Thyroid gland (tissue), 4 donors: ENCODE measurements around the gene CLASP1. TPM values are rescaled to one million over a fixed set of nuclear protein-coding genes. Genes with fewer than 3 reads are reported as not detected.
"Not testable (repeated sequence)": the region's sequence is repeated elsewhere in the genome, so short reads cannot be mapped to it uniquely, and the experiment has no call there.

Experiments
- DNase-seq, 2 donors: peaks; one replicate each; pipeline ENCODE4 v3.0.0-alpha.2; 2019
- H3K27ac ChIP-seq, 3 donors: fragments of 200-600 bp; sonication (generic); 1 replicate in 2 of 3; 2 replicates in 1 of 3; pipeline ENCODE4 v1.5.1; 2016 to 2019; ENCODE audit warnings: mild to moderate bottlenecking in 1 of 3, moderate library complexity in 1 of 3
- H3K27me3 ChIP-seq: fragments of 200-600 bp; sonication (generic); one replicate; pipeline ENCODE4 v1.5.1; 2019
- H3K36me3 ChIP-seq, 2 donors: fragments of 200-600 bp; sonication (generic); one replicate each; pipeline ENCODE4 v1.5.1; 2016 to 2019
- H3K4me1 ChIP-seq, 2 donors: fragments of 200-600 bp; sonication (generic); one replicate each; pipeline ENCODE4 v1.5.1; 2017 to 2019
- H3K4me3 ChIP-seq, 3 donors: fragments of 200-600 bp; sonication (generic); replicated peaks in 1 of 3; 1 replicate in 2 of 3; 2 replicates in 1 of 3; pipeline ENCODE4 v1.5.1; 2016; ENCODE audit warnings: mild to moderate bottlenecking in 1 of 3
- H3K9me3 ChIP-seq: fragments of 200-600 bp; sonication (generic); one replicate; pipeline ENCODE4 v1.5.1; 2017
- POLR2A ChIP-seq, 2 donors: fragments of 450-650 bp; IDR thresholded peaks; one replicate each; pipeline ENCODE4 v1.6.1; 2017; ENCODE audit warnings: antibody characterized with exemption in 2 of 2, mild to moderate bottlenecking in 2 of 2, moderate library complexity in 1 of 2
- WGBS, 2 donors: methylation state at CpG; one replicate each; pipeline ENCODE4 v1.1.5; 2017; 5-methylcytosine and 5-hydroxymethylcytosine counted together
- intact Hi-C: fragments of 100-400 bp; cut with DNase I; formaldehyde crosslinking; loops from one replicate; pipeline ENCODE4 v1.15.1; 2023
- total RNA-seq, 4 donors: library from RNA; depleted of rRNA; stranded (reverse); fragments of >200 nt; gene quantifications; one replicate each; pipeline ENCODE4 v1.2.3, GENCODE V29; 2016
- TF ChIP-seq, protein P1 (sequence below), 6 experiments: fragments of 200-600 bp in 3 of 6; fragments of 450-650 bp in 3 of 6; sonication (generic) in 3 of 6; IDR thresholded peaks; one replicate each; pipeline ENCODE4 v1.5.1; 2016 to 2019; ENCODE audit warnings: antibody characterized with exemption in 6 of 6, mild to moderate bottlenecking in 2 of 6, inconsistent platforms in 1 of 6, moderate library complexity in 1 of 6

The CLASP1 gene
- total RNA-seq, 4 donors from 2014 or later, result 69.3 to 110 (median 98.3) TPM

DNA sequence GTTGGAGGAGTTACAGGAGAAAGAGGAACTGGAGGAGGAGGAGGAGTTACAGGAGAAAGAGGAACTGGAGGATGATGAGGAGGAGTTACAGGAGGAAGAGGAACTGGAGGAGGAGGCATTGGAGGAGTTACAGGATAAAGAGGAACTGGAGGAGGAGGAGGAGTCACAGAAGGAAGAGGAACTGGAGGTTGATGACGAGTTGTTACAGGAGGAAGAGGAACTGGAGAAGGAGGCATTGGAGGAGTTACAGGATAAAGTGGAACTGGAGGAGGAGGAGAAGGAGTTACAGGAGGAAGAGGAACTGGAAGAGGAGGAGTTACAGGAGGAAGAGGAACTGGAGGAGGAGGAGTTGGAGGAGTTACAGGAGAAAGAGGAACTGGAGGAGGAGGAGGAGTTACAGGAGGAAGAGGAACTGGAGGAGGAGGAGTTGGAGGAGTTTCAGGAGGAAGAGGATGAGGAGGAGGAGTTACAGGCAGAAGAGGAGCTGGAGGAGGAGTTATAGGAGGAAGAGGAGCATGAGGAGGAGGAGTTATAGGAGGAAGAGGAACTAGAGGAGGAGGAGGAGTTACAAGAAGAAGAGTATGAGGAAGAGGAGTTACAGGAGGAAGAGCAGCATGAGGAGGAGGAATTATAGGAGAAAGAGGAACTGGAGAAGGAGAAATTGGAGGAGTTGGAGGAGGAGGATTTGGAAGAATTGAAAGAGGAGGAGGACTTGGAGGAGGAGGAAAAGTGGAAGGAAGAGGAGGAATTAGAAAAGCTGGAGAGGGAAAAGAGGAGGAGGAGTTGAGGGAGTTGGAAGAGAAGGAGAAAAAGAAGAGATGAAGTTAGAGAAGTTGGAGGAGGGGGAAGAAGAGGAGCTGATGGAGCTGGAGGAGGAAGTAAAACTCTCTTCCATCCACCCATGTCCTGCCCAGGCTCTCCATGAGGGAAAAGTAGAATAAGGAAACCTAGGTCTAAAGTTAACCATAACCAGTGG is 37.2 kb downstream of the CLASP1 start:
- Histone ChIP-seq H3K27ac (no peak overlapping the region), H3K9me3 (no peaks in the 10 kb centered on the region), H3K4me1 (peaks cover 0 to 17% of the 10 kb centered on the region in 2 donors), H3K36me3 (peaks cover 0 to 3% of the 10 kb centered on the region in 2 donors), H3K27me3 (no peaks in the 10 kb centered on the region), H3K4me3 (no peak overlapping the region)
- no peak for DNase-seq
- 79 to 86% methylated on average over 1 of the region's 1 CpG for WGBS, 2 donors
- TF ChIP-seq, protein P1, sequence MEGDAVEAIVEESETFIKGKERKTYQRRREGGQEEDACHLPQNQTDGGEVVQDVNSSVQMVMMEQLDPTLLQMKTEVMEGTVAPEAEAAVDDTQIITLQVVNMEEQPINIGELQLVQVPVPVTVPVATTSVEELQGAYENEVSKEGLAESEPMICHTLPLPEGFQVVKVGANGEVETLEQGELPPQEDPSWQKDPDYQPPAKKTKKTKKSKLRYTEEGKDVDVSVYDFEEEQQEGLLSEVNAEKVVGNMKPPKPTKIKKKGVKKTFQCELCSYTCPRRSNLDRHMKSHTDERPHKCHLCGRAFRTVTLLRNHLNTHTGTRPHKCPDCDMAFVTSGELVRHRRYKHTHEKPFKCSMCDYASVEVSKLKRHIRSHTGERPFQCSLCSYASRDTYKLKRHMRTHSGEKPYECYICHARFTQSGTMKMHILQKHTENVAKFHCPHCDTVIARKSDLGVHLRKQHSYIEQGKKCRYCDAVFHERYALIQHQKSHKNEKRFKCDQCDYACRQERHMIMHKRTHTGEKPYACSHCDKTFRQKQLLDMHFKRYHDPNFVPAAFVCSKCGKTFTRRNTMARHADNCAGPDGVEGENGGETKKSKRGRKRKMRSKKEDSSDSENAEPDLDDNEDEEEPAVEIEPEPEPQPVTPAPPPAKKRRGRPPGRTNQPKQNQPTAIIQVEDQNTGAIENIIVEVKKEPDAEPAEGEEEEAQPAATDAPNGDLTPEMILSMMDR (IDR thresholded peaks at IDR 0.05), result no peak
- TF ChIP-seq POLR2A (IDR thresholded peaks at IDR 0.05), result no peak
- intact Hi-C loops, result no loop called here

GRCh38 chr2:121611048-121611649 is 38.1 kb downstream of the CLASP1 start:
- H3K9me3 ChIP-seq, H3K27ac ChIP-seq, intact Hi-C loops, H3K36me3 ChIP-seq, DNase-seq, H3K4me3 ChIP-seq, H3K27me3 ChIP-seq: not testable (repeated sequence)
- WGBS, 2 donors, result 81 to 83% methylated on average over 2 of the region's 2 CpGs
- H3K4me1 ChIP-seq, result peaks cover 0 to 15% of the 10 kb centered on the region in 2 donors

DNA sequence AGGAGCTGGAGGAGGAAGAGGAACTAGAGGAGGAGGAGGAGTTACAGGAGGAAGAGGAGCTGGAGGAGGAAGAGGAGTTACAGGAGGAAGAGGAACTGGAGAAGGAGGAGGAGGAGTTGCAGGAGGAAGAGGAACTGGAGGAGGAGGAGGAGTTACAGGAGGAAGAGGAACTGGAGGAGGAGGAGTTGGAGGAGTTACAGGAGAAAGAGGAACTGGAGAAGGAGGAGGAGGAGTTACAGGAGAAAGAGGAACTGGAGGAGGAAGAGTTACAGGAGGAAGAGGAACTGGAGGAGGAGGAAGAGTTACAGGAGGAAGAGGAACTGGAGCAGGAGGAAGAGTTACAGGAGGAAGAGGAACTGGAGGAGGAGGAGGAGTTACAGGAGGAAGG is 38.8 kb downstream of the CLASP1 start:
- H3K9me3 ChIP-seq, DNase-seq, H3K27ac ChIP-seq, H3K4me3 ChIP-seq, H3K36me3 ChIP-seq, H3K27me3 ChIP-seq, intact Hi-C loops: not testable (repeated sequence)
- H3K4me1 ChIP-seq, result peaks cover 0 to 17% of the 10 kb centered on the region in 2 donors

DNA sequence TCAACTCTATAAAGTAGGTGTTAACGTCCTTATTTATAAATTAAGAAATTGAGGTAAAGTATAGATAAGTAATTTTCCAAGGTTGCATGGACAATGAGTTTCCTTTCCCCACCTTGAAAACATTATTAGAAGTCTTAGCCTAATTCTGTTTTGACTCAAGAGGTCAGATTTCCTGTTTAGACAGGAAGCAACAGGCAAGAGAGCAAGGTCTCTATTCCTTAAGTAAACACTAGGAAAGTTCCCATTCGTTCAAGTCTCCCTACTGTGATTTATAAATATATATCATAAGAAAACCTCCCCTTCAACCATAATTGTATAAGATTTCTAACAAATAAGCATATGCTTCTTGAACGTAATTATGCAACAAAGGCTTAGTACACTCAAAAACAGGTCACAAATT is 40.3 kb downstream of the CLASP1 start:
- no peak overlapping the region for H3K27ac ChIP-seq
- no peak for DNase-seq
- peaks cover 0 to 15% of the 10 kb centered on the region in 2 donors for H3K4me1 ChIP-seq
- WGBS, 2 donors, result 61 to 66% methylated on average over 3 of the region's 3 CpGs
- H3K4me3 ChIP-seq, result no peak overlapping the region
- intact Hi-C loops, result no loop called here
- H3K36me3 ChIP-seq, result no peaks in the 10 kb centered on the region
- no peaks in the 10 kb centered on the region for H3K27me3 ChIP-seq
- TF ChIP-seq POLR2A (IDR thresholded peaks at IDR 0.05), result no peak
- TF ChIP-seq, protein P1 (IDR thresholded peaks at IDR 0.05), result no peak
- H3K9me3 ChIP-seq, result no peaks in the 10 kb centered on the region

GRCh38 chr2:121608367-121608766 is 40.9 kb downstream of the CLASP1 start:
- DNase-seq, result no peak
- 84 to 86% methylated on average over 4 of the region's 4 CpGs for WGBS, 2 donors
- Histone ChIP-seq H3K36me3 (no peaks in the 10 kb centered on the region), H3K9me3 (no peaks in the 10 kb centered on the region), H3K27ac (no peak overlapping the region), H3K4me1 (peaks cover 0 to 9% of the 10 kb centered on the region in 2 donors), H3K27me3 (no peaks in the 10 kb centered on the region), H3K4me3 (no peak overlapping the region)
- intact Hi-C loops, result no loop called here
- TF ChIP-seq, protein P1 (IDR thresholded peaks at IDR 0.05), result no peak
- no peak for TF ChIP-seq POLR2A (IDR thresholded peaks at IDR 0.05)
